K562 (cell line): Measurements from ENCODE around the gene ATXN1L. TPM values are rescaled to one million over a fixed set of nuclear protein-coding genes. Genes with fewer than 3 reads are reported as not detected.

Experiments used
- CTBP1 ChIP-seq: fragments of 450-650 bp; IDR thresholded peaks from 2 replicates; pipeline ENCODE4 v1.6.1; 2016; ENCODE audit warnings: borderline replicate concordance
- DACH1 ChIP-seq: fragments of 450-650 bp; IDR thresholded peaks from 2 replicates; pipeline ENCODE4 v1.6.1; 2018; ENCODE audit not compliant: partially characterized antibody
- ESRRA ChIP-seq: fragments of 450-650 bp; IDR thresholded peaks from 2 replicates; pipeline ENCODE4 v1.6.1; 2014; ENCODE audit warnings: low read depth, mild to moderate bottlenecking, moderate library complexity, borderline replicate concordance
- FOXA3 ChIP-seq, 2 experiments: fragments of 450-650 bp in 1 of 2; sonication (generic) in 1 of 2; formaldehyde crosslinking; IDR thresholded peaks in 1 of 2; conservative IDR thresholded peaks in 1 of 2; 2 replicates each; pipeline versions ENCODE4 v1.4.0 to v1.8.0; 2020 to 2022; ENCODE audit warnings: mild to moderate bottlenecking in 2 of 2, missing genetic modification reagents in 1 of 2
- HLTF ChIP-seq: fragments of 450-650 bp; IDR thresholded peaks from 2 replicates; pipeline ENCODE4 v1.6.1; 2016
- PCBP1 ChIP-seq: fragments of 200-400 bp; formaldehyde crosslinking; IDR thresholded peaks from 2 replicates; pipeline ENCODE4 v1.6.1; 2018; ENCODE audit warnings: mild to moderate bottlenecking, low read depth, low read length; ENCODE audit not compliant: poor library complexity, severe bottlenecking
- TARDBP ChIP-seq: fragments of 450-650 bp; IDR thresholded peaks from 2 replicates; pipeline ENCODE4 v1.6.1; 2016
- ZEB2 ChIP-seq: fragments of 450-650 bp; IDR thresholded peaks from 2 replicates; pipeline ENCODE4 v1.6.1; 2016
- ZNF253 ChIP-seq: fragments of 250-450 bp; sonication (Bioruptor Pico); conservative IDR thresholded peaks from 2 replicates; pipeline ENCODE4 v1.6.1; 2021; ENCODE audit warnings: mild to moderate bottlenecking
- ZNF511 ChIP-seq: sonication (generic); formaldehyde crosslinking; IDR thresholded peaks from 2 replicates; pipeline ENCODE4 v1.8.0; 2022; ENCODE audit warnings: mild to moderate bottlenecking, missing genetic modification reagents
- polyA plus RNA-seq, 8 experiments: library from polyadenylated mRNA; depleted of rRNA in 4 of 8; stranded (reverse) in 5 of 8; unstranded in 3 of 8; fragments of >200 nt; fragmentation: Nextera tagmentation in 2 of 8; fragmentation: Illumina TruSeq in 1 of 8; extraction: Ambion mirVana in 2 of 8; extraction: Trizol in 1 of 8; gene quantifications; 2 replicates each; pipeline versions ENCODE4 v1.2.1 to v1.2.3, GENCODE V29; 2011 to 2014; ENCODE audit warnings: inconsistent platforms in 1 of 8, missing spikeins in 1 of 8
- total RNA-seq, 7 experiments: library from RNA; depleted of rRNA in 6 of 7; stranded (reverse); fragments of >200 nt in 6 of 7; fragmentation: Illumina TruSeq in 2 of 7; extraction: Trizol in 2 of 7; gene quantifications; 2 replicates each; pipeline versions ENCODE4 v1.2.1 to v1.2.3, GENCODE V29; 2011 to 2021; ENCODE audit warnings: low replicate concordance in 1 of 7
- TF ChIP-seq, protein P1 (sequence below): fragments of 250-450 bp; sonication (Bioruptor Pico); IDR thresholded peaks from 2 replicates; pipeline ENCODE4 v1.8.0; 2021; ENCODE audit warnings: borderline replicate concordance, mild to moderate bottlenecking, moderate library complexity; ENCODE audit not compliant: poor library complexity, severe bottlenecking
- TF ChIP-seq, protein P2 (sequence below): sonication (generic); formaldehyde crosslinking; IDR thresholded peaks from 2 replicates; pipeline ENCODE4 v1.8.0; 2022; ENCODE audit warnings: mild to moderate bottlenecking, missing genetic modification reagents
- TF ChIP-seq, protein P3 (sequence below): sonication (generic); IDR thresholded peaks from 2 replicates; pipeline ENCODE4 v1.6.1; 2016

Gene ATXN1L
- total and polyA plus RNA-seq, 9 of the 15 experiments (the other 6 are each of a cell fraction or from before 2014, with no cell fraction given) = 1.4 to 11.3 (median 9.3) TPM

DNA sequence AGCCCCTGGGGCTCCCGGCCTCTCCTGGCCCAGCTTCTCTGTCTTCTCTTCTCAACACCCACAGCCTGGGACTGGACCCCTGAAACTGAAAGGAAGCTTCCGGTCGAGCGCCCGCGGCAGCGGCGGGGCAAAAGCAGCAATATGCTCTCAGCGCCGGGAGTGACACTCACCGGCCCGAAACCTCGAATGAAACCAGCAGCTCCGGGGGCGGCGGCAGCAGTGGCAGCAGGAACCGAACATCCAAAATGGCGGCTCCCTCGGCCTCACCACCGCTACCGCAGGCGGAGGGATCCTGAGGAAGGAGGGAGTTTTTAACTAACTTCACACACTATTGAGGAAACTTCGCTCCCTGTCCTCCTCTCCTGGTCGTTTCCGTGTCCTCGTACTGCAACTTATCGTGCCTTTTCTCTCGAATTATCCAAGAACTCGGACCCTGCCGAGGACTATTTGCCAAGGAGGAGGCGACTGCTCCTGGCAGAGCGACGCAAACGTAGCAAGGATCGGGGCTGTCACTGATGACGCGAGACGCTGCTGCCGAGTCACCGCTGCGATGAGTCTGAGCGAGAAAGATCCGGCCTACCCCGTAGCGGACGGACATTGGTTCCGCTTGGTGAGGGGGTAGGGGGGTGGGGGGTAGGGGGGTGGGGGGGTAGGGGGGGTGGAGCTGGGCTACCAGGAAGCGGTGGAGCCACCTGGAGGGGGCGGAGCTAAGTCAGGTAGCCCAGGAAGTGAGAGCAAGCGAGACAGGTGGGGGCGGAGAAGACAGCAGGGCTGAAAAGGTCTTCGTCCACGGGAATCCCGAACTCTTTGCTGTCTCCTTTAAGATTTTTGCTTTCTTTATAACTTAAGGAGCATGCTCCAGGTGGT, 37.0 kb upstream of the ATXN1L start, which contains the start of gene AP1G1 (continued):
- TF ChIP-seq, protein P1, sequence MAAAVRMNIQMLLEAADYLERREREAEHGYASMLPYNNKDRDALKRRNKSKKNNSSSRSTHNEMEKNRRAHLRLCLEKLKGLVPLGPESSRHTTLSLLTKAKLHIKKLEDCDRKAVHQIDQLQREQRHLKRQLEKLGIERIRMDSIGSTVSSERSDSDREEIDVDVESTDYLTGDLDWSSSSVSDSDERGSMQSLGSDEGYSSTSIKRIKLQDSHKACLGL = no peak
- peak; percentile 94 for TF ChIP-seq TARDBP
- TF ChIP-seq, protein P2, sequence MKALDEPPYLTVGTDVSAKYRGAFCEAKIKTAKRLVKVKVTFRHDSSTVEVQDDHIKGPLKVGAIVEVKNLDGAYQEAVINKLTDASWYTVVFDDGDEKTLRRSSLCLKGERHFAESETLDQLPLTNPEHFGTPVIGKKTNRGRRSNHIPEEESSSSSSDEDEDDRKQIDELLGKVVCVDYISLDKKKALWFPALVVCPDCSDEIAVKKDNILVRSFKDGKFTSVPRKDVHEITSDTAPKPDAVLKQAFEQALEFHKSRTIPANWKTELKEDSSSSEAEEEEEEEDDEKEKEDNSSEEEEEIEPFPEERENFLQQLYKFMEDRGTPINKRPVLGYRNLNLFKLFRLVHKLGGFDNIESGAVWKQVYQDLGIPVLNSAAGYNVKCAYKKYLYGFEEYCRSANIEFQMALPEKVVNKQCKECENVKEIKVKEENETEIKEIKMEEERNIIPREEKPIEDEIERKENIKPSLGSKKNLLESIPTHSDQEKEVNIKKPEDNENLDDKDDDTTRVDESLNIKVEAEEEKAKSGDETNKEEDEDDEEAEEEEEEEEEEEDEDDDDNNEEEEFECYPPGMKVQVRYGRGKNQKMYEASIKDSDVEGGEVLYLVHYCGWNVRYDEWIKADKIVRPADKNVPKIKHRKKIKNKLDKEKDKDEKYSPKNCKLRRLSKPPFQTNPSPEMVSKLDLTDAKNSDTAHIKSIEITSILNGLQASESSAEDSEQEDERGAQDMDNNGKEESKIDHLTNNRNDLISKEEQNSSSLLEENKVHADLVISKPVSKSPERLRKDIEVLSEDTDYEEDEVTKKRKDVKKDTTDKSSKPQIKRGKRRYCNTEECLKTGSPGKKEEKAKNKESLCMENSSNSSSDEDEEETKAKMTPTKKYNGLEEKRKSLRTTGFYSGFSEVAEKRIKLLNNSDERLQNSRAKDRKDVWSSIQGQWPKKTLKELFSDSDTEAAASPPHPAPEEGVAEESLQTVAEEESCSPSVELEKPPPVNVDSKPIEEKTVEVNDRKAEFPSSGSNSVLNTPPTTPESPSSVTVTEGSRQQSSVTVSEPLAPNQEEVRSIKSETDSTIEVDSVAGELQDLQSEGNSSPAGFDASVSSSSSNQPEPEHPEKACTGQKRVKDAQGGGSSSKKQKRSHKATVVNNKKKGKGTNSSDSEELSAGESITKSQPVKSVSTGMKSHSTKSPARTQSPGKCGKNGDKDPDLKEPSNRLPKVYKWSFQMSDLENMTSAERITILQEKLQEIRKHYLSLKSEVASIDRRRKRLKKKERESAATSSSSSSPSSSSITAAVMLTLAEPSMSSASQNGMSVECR (CRISPR knock-in tag) = peak; percentile 83
- TF ChIP-seq ZNF511 (CRISPR knock-in tag) = peak; percentile 94
- TF ChIP-seq CTBP1 = peak; percentile 87; the same call in 1 of the 2 replicates
- TF ChIP-seq, protein P3, sequence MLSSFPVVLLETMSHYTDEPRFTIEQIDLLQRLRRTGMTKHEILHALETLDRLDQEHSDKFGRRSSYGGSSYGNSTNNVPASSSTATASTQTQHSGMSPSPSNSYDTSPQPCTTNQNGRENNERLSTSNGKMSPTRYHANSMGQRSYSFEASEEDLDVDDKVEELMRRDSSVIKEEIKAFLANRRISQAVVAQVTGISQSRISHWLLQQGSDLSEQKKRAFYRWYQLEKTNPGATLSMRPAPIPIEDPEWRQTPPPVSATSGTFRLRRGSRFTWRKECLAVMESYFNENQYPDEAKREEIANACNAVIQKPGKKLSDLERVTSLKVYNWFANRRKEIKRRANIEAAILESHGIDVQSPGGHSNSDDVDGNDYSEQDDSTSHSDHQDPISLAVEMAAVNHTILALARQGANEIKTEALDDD = 0 out of 2 replicates have a peak, but pooled peaks have one; percentile 10
- peak; percentile 91 for TF ChIP-seq ESRRA
- TF ChIP-seq HLTF = peak; percentile 98
- no peak for TF ChIP-seq ZNF253 (CRISPR knock-in tag)
- TF ChIP-seq ZEB2 = peak; percentile 53; the same call in 1 of the 2 replicates
- no peak for TF ChIP-seq DACH1
- 0 out of 4 replicates have a peak, but pooled peaks of 1 of the 2 experiments have one; percentile 26 for TF ChIP-seq FOXA3 (CRISPR knock-in tag; conservative IDR thresholded peaks at IDR 0.05 in 1 of 2, IDR thresholded peaks at IDR 0.05 in 1 of 2)
- no peak for TF ChIP-seq PCBP1
- TF ChIP-seq, all 486 proteins: peak for 193
